ENCODE results near the gene DGKQ.
"Not testable (repeated sequence)": the region's sequence is repeated elsewhere in the genome, so short reads cannot be mapped to it uniquely, and the experiment has no call there.

Gene DGKQ

DNA sequence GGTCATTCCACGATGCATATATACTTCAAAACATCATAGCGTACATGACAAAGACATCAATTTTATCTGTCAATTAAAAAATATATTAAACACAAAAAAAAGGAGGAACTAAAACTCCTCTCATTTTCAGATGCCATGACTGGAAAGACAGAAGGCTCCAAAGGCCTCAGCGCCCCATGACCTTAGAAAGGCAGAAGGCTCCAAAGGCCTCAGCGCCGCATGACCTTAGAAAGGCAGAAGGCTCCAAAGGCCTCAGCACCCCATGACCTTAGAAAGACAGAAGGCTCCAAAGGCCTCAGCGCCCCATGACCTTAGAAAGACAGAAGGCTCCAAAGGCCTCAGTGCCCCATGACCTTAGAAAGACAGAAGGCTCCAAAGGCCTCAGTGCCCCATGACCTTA, 54.8 kb downstream of the DGKQ start:
- peak in 2 of 42 donors; percentile 14 to 15 for DNase-seq
- intact Hi-C loops (cut with DNase I): not testable (repeated sequence)

- no peak for DNase-seq
- intact Hi-C loops (cut with DNase I): no loop called here
Measured at GRCh38 chr4:917992-918391, 55.4 kb downstream of the DGKQ start.

DNA sequence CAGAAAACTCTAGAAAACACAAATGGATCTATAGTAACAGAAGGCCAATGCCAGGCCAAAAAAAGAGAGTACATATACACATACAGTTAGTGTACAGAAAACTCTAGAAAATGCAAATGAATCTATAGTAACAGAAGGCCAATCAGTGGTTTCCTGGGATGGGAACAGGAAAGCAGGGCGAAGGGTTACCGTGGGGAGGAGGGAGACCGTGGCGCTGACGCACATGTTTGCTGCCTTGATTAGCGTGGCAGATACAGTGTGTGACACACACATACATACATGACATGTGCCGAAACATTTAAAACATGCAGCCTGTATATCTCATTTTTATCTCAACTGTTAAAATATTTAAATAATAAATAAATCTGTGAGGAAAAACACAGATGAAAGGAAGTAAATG, 55.9 kb downstream of the DGKQ start:
- DNase-seq: peak in 1 of 42 donors; percentile 17
- intact Hi-C loops (cut with DNase I): no loop called here

DNA sequence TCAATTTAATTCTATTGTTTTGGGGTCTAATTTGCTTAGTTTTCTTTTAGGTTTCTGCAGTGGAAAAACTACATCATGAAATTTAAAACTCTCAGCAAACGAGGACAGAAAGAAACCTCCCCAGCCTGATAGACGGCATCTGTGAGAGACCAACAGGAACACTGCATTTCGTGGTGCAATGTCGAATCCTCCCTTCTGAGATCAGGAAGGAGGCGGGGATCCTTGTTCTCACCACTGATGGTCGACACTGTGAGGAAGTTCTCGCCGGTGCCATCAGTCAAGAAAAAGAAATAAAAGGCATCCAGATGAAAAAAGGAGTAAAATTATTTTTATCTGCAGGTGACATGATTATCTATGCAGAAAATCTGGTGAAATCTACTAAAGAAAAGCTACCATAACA, 57.8 kb downstream of the DGKQ start:
- intact Hi-C loops (cut with DNase I): no loop called here

GRCh38 chr4:915041-915474, 58.3 kb downstream of the DGKQ start:
- DNase-seq: peak in 3 of 42 donors; percentile 14 to 38 (median 30)
- intact Hi-C loops (cut with DNase I): no loop called here

More for the DNA sequence above, 57.8 kb downstream of the DGKQ start:
- peak in 26 of 42 donors; percentile 13 to 67 (median 38) for DNase-seq

- intact Hi-C loops (cut with DNase I): no loop called here
- DNase-seq: peak in 2 of 42 donors; percentile 1 to 15
Measured at GRCh38 chr4:914531-914930, 58.8 kb downstream of the DGKQ start.

- no peak for DNase-seq
- intact Hi-C loops (cut with DNase I): no loop called here
Measured at GRCh38 chr4:913280-913618, 60.1 kb downstream of the DGKQ start.

DNA sequence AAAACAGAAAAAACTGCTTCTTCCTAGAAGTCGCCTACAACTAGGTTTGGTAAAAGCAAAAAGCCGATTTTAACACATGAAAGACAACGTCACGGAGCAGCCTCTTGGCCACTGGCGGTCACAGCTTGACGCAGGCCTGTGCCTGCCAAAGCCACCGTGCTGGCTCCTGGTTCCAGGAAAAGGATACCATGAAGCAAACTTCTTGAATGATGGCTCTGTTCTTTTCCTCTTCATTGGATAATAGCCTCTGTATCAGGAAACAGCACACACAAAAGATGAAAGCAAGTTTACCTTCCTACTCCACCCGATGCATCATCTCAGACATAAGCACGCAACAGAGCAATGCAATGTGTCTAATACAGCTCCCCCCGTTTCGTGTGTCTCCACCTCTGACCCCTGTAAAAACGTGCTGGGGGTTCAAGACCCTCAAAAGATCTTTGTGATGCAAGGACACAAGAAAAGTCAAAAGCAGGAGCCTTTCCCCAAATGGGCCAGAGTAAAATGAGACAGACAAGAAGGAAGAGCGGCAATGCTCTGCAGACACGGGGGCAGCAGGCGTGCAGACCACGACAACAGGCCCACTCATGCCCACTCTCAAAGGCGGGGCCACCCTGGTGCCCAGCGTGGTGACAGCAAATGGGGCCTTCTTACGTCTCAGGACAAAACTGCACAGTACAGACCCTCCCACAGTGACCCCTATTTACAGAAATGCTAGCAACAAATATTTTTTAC, 60.7 kb downstream of the DGKQ start:
- intact Hi-C loops (cut with DNase I): no loop called here
- peak in 11 of 42 donors; percentile 12 to 62 (median 38) for DNase-seq

- DNase-seq: peak in 1 of 42 donors; percentile 42
- intact Hi-C loops (cut with DNase I): no loop called here
Measured at GRCh38 chr4:911871-912490, 61.4 kb downstream of the DGKQ start.

GRCh38 chr4:911221-911751, 62.1 kb downstream of the DGKQ start:
- DNase-seq: no peak
- intact Hi-C loops (cut with DNase I): no loop called here

DNA sequence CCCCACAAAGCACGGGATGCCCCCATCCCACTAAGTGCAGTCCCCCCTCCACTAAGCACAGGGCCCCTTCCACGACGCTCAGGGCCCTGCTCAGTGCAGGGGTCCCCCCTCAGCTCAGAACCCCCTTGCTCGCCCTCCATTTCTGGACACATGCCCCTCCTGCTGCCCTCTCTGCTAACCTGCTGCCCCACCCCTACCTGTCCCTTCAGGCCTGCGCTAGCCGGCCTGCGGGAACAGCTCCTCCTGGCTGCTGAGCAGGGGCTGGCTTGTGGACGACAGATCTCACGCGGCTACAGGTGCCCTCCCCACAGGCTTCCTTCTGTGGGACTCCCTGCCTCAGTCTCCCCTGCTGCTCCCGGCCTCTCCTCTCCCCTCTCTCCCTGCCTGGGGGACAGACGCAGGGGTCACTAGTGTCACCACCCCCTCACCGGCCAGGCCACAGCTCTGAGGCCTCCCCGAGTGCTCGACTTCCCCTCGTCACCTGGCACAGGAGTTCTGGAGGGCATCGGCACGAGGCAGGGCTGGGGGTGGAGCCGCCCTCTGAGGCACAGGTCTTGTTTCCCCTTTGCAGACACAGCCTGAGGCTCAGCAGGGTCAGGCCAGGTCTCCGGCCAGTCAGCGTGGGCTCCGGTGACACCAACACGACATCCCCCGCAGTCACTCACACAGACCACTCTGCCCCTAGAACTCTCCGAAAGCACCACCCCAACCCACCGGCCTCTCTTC, 62.8 kb downstream of the DGKQ start:
- DNase-seq: no peak
- intact Hi-C loops (cut with DNase I): no loop called here

DNA sequence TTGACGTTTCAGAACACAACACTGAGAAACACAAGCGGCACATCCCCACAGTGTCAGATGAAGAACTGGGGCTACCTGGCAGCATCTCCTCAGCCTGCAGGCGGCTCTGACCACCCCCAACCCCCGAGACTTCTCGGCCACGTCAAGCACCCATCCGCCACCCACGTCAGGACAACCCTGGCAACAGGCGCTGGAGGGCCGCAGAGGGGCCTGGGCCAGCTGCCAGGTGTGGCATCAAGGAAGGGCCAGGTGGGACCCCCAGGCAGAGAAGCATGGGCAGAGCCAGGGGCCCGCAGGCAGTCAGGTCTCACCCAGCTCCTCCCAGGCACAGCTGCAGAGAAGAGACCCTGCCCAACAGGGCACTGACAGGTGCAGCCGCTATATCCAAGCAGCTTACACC, 63.5 kb downstream of the DGKQ start:
- intact Hi-C loops (cut with DNase I): no loop called here
- no peak for DNase-seq

- intact Hi-C loops (cut with DNase I): no loop called here
- no peak for DNase-seq
Measured at GRCh38 chr4:909131-909571, 64.2 kb downstream of the DGKQ start.
